GM18873 (cell line): ENCODE measurements around the gene LMOD2.

Source experiments
- ATAC-seq: cut with Tn5 transposase; IDR thresholded peaks from one replicate; pipeline ENCODE4 v1.9.1; 2021; ENCODE audit warnings: mild to moderate bottlenecking, moderate library complexity, moderate number of reproducible peaks; ENCODE audit not compliant: unreplicated experiment, low FRiP score

LMOD2 gene

GRCh38 chr7:123639631-123640030, 16.0 kb upstream of the LMOD2 start:
- no peak for ATAC-seq

GRCh38 chr7:123640583-123640982, 15.1 kb upstream of the LMOD2 start:
- ATAC-seq = no peak

- ATAC-seq = no peak
These were observed 13.8 kb upstream of the LMOD2 start for GRCh38 chr7:123641901-123642300.

- ATAC-seq = no peak
These were observed 11.9 kb upstream of the LMOD2 start for GRCh38 chr7:123643495-123644441.

- ATAC-seq = no peak
These were observed 10.2 kb upstream of the LMOD2 start for GRCh38 chr7:123645516-123645915.

GRCh38 chr7:123647106-123647730, 8.4 kb upstream of the LMOD2 start:
- no peak for ATAC-seq

GRCh38 chr7:123649964-123650363, 5.7 kb upstream of the LMOD2 start:
- ATAC-seq = no peak

- ATAC-seq = no peak
These were observed 5.1 kb upstream of the LMOD2 start for GRCh38 chr7:123650595-123650994.

- ATAC-seq = no peak
These were observed 3.3 kb upstream of the LMOD2 start for GRCh38 chr7:123652406-123652805.

GRCh38 chr7:123653162-123653561, 2.5 kb upstream of the LMOD2 start:
- no peak for ATAC-seq

- ATAC-seq = no peak
These were observed 1.1 kb downstream of the LMOD2 start for GRCh38 chr7:123656544-123657303.

GRCh38 chr7:123657304-123657685, 1.6 kb downstream of the LMOD2 start:
- ATAC-seq = no peak

- no peak for ATAC-seq
These were observed 2.4 kb downstream of the LMOD2 start for GRCh38 chr7:123658023-123658422.

- no peak for ATAC-seq
These were observed 5.1 kb downstream of the LMOD2 start for GRCh38 chr7:123660514-123661354.

- ATAC-seq = no peak
These were observed 6.1 kb downstream of the LMOD2 start for GRCh38 chr7:123661765-123662164.

GRCh38 chr7:123662293-123662692, 6.6 kb downstream of the LMOD2 start:
- ATAC-seq = no peak

- ATAC-seq = no peak
These were observed 7.1 kb downstream of the LMOD2 start for GRCh38 chr7:123662755-123663154.

GRCh38 chr7:123663200-123663599, 7.5 kb downstream of the LMOD2 start:
- no peak for ATAC-seq

GRCh38 chr7:123665157-123665556, 9.5 kb downstream of the LMOD2 start:
- no peak for ATAC-seq

GRCh38 chr7:123665896-123666295, 10.2 kb downstream of the LMOD2 start:
- no peak for ATAC-seq
